HL-60 (cell line): ENCODE measurements around the gene HARBI1.

Source experiments
- DNase-seq, 2 experiments: peaks; one replicate each; pipeline ENCODE4 v3.0.0-alpha.2; 2010 to 2020; ENCODE audit warnings: low read depth in 1 of 2, low spot score in 1 of 2
- H3K27ac ChIP-seq: fragments of 250-450 bp; sonication (Bioruptor Pico); replicated peaks from 2 replicates; pipeline ENCODE4 v1.5.1; 2020; ENCODE audit warnings: mild to moderate bottlenecking, moderate library complexity
- H3K27me3 ChIP-seq: fragments of 250-450 bp; sonication (Bioruptor Pico); 2 replicates; pipeline ENCODE4 v1.5.1; 2021; ENCODE audit warnings: mild to moderate bottlenecking, moderate library complexity; ENCODE audit not compliant: insufficient read depth, poor library complexity, severe bottlenecking
- H3K4me3 ChIP-seq: replicated peaks from 2 replicates; pipeline ENCODE4 v1.5.1; 2011; ENCODE audit warnings: mild to moderate bottlenecking, control low read depth, low read length; ENCODE audit not compliant: insufficient read depth
- GABPA ChIP-seq: IDR thresholded peaks from 2 replicates; pipeline ENCODE4 v1.6.1; 2012; ENCODE audit warnings: low read depth
- POLR2AphosphoS5 ChIP-seq: IDR thresholded peaks from 2 replicates; pipeline ENCODE4 v1.6.1; 2012; ENCODE audit warnings: low read depth
- SPI1 ChIP-seq: IDR thresholded peaks from 2 replicates; pipeline ENCODE4 v1.6.1; 2012; ENCODE audit warnings: low read depth, mild to moderate bottlenecking, borderline replicate concordance
- long read RNA-seq: library from polyadenylated mRNA; unstranded; transcript quantifications from one replicate; pipeline ENCODE4 v2.0.0, GENCODE V29; 2020
- TF ChIP-seq, protein P1 (sequence below): IDR thresholded peaks from 2 replicates; pipeline ENCODE4 v1.6.1; 2012; ENCODE audit warnings: low read depth; ENCODE audit not compliant: insufficient replicate concordance
- TF ChIP-seq, protein P2 (sequence below): IDR thresholded peaks from one replicate; pipeline ENCODE4 v1.5.1; 2011; ENCODE audit warnings: low read length, control low read depth, inconsistent platforms; ENCODE audit not compliant: insufficient read depth

Gene HARBI1, protein sequence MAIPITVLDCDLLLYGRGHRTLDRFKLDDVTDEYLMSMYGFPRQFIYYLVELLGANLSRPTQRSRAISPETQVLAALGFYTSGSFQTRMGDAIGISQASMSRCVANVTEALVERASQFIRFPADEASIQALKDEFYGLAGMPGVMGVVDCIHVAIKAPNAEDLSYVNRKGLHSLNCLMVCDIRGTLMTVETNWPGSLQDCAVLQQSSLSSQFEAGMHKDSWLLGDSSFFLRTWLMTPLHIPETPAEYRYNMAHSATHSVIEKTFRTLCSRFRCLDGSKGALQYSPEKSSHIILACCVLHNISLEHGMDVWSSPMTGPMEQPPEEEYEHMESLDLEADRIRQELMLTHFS
- long read RNA-seq, transcript HARBI1-201 (3 exons, 1,967 nt): major isoform, 31 of 38 reads
- long read RNA-seq, partial matches to known transcripts: 0 of 38 reads
- long read RNA-seq, other reads (novel, unspliced or antisense): 7 of 38 reads

DNA sequence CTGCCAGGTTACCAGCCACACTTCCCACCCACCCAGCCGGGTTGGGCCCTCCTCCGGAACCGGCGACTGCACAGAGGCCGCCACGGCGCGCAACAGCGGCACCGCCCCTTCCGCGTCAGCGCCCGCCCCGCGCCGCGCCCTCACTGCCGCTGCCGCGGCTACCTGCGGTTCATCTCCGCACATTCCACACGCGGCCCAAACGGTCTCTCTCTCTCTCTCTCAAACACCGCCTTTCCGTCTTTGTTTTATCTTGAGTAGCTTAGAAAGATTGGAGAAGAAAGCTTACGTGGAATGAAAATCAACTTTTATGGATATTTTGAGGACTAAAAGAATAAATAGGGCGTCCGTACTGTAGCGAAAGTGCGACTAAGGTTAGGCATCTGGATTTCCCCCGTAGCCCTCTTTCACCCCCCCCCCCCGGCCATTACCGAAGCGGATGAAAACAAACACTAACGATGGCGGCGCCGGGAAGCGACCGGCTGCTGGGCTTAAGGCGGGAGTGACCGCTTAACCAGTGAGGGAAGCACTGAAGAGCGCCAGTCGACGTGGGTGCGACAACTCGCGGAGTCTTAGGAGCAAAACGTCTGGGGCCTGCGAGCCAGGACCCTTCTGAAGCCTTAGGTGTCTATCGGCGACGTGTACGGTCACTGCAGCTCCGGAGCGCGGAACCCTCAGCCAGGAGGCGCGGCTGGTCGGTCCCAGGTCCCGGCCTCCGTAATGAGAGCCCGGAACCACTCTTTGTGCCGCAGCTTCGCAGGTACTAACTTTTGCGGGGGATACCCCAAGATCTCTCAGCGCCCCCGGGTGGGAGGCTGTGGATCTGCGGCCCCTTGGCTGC is at the start of gene HARBI1, which contains the start of gene ATG13:
Gene HARBI1, minus strand, starts transcription at position 94 of the 838 bp plus-strand sequence. CDS start 990 bp downstream, outside the sequence.
Gene ATG13, plus strand, starts transcription at position 420 of the 838 bp plus-strand sequence. CDS start 26,739 bp downstream, outside the sequence.
- peak; percentile 81 to 86 for DNase-seq
- TF ChIP-seq, protein P1, sequence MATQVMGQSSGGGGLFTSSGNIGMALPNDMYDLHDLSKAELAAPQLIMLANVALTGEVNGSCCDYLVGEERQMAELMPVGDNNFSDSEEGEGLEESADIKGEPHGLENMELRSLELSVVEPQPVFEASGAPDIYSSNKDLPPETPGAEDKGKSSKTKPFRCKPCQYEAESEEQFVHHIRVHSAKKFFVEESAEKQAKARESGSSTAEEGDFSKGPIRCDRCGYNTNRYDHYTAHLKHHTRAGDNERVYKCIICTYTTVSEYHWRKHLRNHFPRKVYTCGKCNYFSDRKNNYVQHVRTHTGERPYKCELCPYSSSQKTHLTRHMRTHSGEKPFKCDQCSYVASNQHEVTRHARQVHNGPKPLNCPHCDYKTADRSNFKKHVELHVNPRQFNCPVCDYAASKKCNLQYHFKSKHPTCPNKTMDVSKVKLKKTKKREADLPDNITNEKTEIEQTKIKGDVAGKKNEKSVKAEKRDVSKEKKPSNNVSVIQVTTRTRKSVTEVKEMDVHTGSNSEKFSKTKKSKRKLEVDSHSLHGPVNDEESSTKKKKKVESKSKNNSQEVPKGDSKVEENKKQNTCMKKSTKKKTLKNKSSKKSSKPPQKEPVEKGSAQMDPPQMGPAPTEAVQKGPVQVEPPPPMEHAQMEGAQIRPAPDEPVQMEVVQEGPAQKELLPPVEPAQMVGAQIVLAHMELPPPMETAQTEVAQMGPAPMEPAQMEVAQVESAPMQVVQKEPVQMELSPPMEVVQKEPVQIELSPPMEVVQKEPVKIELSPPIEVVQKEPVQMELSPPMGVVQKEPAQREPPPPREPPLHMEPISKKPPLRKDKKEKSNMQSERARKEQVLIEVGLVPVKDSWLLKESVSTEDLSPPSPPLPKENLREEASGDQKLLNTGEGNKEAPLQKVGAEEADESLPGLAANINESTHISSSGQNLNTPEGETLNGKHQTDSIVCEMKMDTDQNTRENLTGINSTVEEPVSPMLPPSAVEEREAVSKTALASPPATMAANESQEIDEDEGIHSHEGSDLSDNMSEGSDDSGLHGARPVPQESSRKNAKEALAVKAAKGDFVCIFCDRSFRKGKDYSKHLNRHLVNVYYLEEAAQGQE: peak; percentile 64
- TF ChIP-seq, protein P2, sequence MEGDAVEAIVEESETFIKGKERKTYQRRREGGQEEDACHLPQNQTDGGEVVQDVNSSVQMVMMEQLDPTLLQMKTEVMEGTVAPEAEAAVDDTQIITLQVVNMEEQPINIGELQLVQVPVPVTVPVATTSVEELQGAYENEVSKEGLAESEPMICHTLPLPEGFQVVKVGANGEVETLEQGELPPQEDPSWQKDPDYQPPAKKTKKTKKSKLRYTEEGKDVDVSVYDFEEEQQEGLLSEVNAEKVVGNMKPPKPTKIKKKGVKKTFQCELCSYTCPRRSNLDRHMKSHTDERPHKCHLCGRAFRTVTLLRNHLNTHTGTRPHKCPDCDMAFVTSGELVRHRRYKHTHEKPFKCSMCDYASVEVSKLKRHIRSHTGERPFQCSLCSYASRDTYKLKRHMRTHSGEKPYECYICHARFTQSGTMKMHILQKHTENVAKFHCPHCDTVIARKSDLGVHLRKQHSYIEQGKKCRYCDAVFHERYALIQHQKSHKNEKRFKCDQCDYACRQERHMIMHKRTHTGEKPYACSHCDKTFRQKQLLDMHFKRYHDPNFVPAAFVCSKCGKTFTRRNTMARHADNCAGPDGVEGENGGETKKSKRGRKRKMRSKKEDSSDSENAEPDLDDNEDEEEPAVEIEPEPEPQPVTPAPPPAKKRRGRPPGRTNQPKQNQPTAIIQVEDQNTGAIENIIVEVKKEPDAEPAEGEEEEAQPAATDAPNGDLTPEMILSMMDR: peak; percentile 58
- no peak for TF ChIP-seq SPI1
- TF ChIP-seq POLR2AphosphoS5: peak; percentile 43
- TF ChIP-seq GABPA: peak; percentile 70

DNA sequence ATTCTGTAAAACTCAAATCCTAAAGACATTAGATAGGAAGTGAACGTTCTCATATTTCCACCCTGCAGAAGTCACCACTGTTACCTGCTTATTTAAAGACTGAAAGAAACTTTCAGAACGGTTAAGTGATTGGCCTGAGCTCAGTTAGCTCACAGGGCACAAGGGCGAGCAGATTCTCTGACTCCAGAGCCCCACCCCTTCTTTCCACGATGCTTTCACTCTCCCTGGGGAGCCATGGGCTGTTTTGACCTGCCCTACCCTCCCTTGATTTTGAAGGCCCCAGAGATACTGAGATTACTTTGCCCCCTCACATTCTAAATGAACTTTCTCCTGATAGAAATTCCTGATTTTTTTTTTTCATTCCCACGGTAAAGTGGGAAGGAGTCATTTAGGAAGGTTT is 49.5 kb upstream of the HARBI1 start:
- TF ChIP-seq GABPA: no peak
- no peak for TF ChIP-seq POLR2AphosphoS5
- no peak for TF ChIP-seq SPI1
- Histone ChIP-seq H3K27me3 (no peaks in the 10 kb centered on the region), H3K27ac (peak overlapping the region; percentile 0; the same call in 1 of the 2 replicates), H3K4me3 (no peak overlapping the region)
- no peak for DNase-seq

More for the DNA sequence above, at the start of gene HARBI1, which contains the start of gene ATG13:
- Histone ChIP-seq H3K4me3 (peak within 1 kb of the TSS; percentile 99), H3K27ac (peak within 1 kb of the TSS; percentile 99), H3K27me3 (no peaks in the 10 kb centered on the region)

DNA sequence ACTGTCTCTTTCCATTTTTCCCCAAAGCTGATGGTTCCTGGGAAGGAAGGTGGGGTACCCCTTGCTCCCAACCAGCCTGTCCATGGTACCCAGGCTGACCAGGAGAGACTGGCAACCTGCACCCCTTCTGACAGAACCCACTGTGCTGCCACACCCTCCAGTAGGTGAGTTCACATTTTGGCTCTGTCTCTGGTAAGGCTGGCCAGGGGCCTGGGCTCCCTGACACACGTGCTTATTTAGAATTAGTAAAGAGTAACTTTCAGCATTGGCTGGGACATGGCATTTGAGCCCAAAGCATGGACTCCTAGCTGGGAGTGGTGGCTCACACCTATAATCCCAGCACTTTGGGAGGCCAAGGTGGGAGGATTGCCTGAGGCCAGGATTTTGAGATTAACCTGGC is 48.3 kb upstream of the HARBI1 start:
- no peak for DNase-seq
- no peak overlapping the region for H3K27ac ChIP-seq
- H3K27me3 ChIP-seq: no peaks in the 10 kb centered on the region
- H3K4me3 ChIP-seq: no peak overlapping the region
- TF ChIP-seq POLR2AphosphoS5: no peak
- TF ChIP-seq, protein P1: no peak
- TF ChIP-seq GABPA: no peak
- TF ChIP-seq SPI1: no peak
- TF ChIP-seq, protein P2: no peak
